HEK293 (cell line): ENCODE data around the gene DCDC1.

Source experiments
- CTCF ChIA-PET: fragments of 350-600 bp; formaldehyde crosslinking; extraction: SDS; loops from one replicate; lab custom pipeline; 2021; ENCODE audit warnings: antibody characterized with exemption; lab: Yijun Ruan, JAX
- POLR2A ChIA-PET: fragments of 300-600 bp; formaldehyde crosslinking; extraction: SDS; loops from one replicate; lab custom pipeline; 2020; ENCODE audit warnings: antibody characterized with exemption, inconsistent platforms; lab: Yijun Ruan, JAX
- H3K27ac ChIP-seq: fragments of 200-500 bp; sonication (Bioruptor generic); 2 replicates; pipeline ENCODE4 v1.5.1; 2014; ENCODE audit warnings: low read depth, low read length, control low read depth, inconsistent platforms; ENCODE audit errors: extremely low read depth
- H3K36me3 ChIP-seq, 2 experiments: fragments of 200-500 bp in 1 of 2; sonication (Bioruptor generic) in 1 of 2; 1 replicate in 1 of 2; 2 replicates in 1 of 2; pipeline ENCODE4 v1.5.1; 2014 to 2017; ENCODE audit warnings: inconsistent platforms in 2 of 2, low read length in 2 of 2; ENCODE audit not compliant: control insufficient read depth in 2 of 2, insufficient read depth in 1 of 2
- H3K4me1 ChIP-seq: fragments of 200-500 bp; sonication (Bioruptor generic); 2 replicates; pipeline ENCODE4 v1.5.1; 2014; ENCODE audit warnings: mild to moderate bottlenecking, low read length, inconsistent platforms; ENCODE audit not compliant: control insufficient read depth, insufficient read depth
- H3K4me3 ChIP-seq: 2 replicates; pipeline ENCODE4 v1.5.1; 2011; ENCODE audit warnings: low read depth, mild to moderate bottlenecking, control low read depth, low read length, moderate library complexity
- H3K9me3 ChIP-seq: fragments of 200-500 bp; sonication (Bioruptor generic); 2 replicates; pipeline ENCODE4 v1.5.1; 2014; ENCODE audit warnings: low read depth, low read length, inconsistent platforms; ENCODE audit not compliant: control insufficient read depth, insufficient read depth
- ATF2 ChIP-seq: fragments of 450-650 bp; formaldehyde crosslinking; IDR thresholded peaks from 2 replicates; pipeline ENCODE4 v1.5.1; 2016; ENCODE audit warnings: missing biosample characterization, missing genetic modification characterization, low read depth
- EGR2 ChIP-seq: fragments of 450-650 bp; formaldehyde crosslinking; IDR thresholded peaks from 2 replicates; pipeline ENCODE4 v1.5.1; 2016; ENCODE audit warnings: low read depth, missing biosample characterization, missing genetic modification characterization
- IKZF3 ChIP-seq: fragments of 450-650 bp; IDR thresholded peaks from 2 replicates; pipeline ENCODE4 v1.5.0; 2018; ENCODE audit warnings: missing biosample characterization, mild to moderate bottlenecking, missing genetic modification characterization, moderate library complexity
- PBX3 ChIP-seq: sonication (generic); formaldehyde crosslinking; IDR thresholded peaks from 2 replicates; pipeline ENCODE4 v1.8.1; 2022; ENCODE audit warnings: mild to moderate bottlenecking, moderate library complexity, missing genetic modification reagents
- TCF7L2 ChIP-seq: IDR thresholded peaks from 2 replicates; pipeline ENCODE4 v1.6.1; 2011; ENCODE audit warnings: low read depth, mild to moderate bottlenecking, inconsistent platforms, low read length, moderate library complexity, borderline replicate concordance
- ZBTB20 ChIP-seq: fragments of 450-650 bp; formaldehyde crosslinking; IDR thresholded peaks from 2 replicates; pipeline ENCODE4 v1.5.1; 2016; ENCODE audit warnings: missing biosample characterization, missing genetic modification characterization
- ZBTB21 ChIP-seq: fragments of 450-650 bp; formaldehyde crosslinking; IDR thresholded peaks from 2 replicates; pipeline ENCODE4 v1.5.1; 2017; ENCODE audit warnings: missing biosample characterization, missing genetic modification characterization
- ZBTB6 ChIP-seq: fragments of 450-650 bp; formaldehyde crosslinking; IDR thresholded peaks from 2 replicates; pipeline ENCODE4 v1.5.1; 2017; ENCODE audit warnings: missing biosample characterization, missing genetic modification characterization
- ZNF2 ChIP-seq: fragments of 450-650 bp; formaldehyde crosslinking; IDR thresholded peaks from 2 replicates; pipeline ENCODE4 v1.5.1; 2016; ENCODE audit warnings: missing biosample characterization, missing genetic modification characterization
- ZNF266 ChIP-seq: fragments of 450-650 bp; formaldehyde crosslinking; IDR thresholded peaks from 2 replicates; pipeline ENCODE4 v1.5.1; 2016; ENCODE audit warnings: missing biosample characterization, missing genetic modification characterization, low read depth
- ZNF292 ChIP-seq: fragments of 450-650 bp; formaldehyde crosslinking; IDR thresholded peaks from 2 replicates; pipeline ENCODE4 v1.5.1; 2016; ENCODE audit warnings: low read depth, missing biosample characterization, missing genetic modification characterization, borderline replicate concordance
- ZNF324 ChIP-seq: fragments of 450-650 bp; formaldehyde crosslinking; IDR thresholded peaks from 2 replicates; pipeline ENCODE4 v1.5.1; 2016; ENCODE audit warnings: missing biosample characterization, missing genetic modification characterization
- ZNF350 ChIP-seq: fragments of 450-650 bp; formaldehyde crosslinking; IDR thresholded peaks from 2 replicates; pipeline ENCODE4 v1.5.0; 2017; ENCODE audit warnings: missing biosample characterization, mild to moderate bottlenecking, missing genetic modification characterization
- ZNF626 ChIP-seq: fragments of 450-650 bp; sonication (Bioruptor Pico); formaldehyde crosslinking; IDR thresholded peaks from 2 replicates; pipeline ENCODE4 v1.5.1; 2018; ENCODE audit warnings: missing biosample characterization, missing genetic modification characterization, inconsistent platforms
- ZNF639 ChIP-seq: fragments of 450-650 bp; formaldehyde crosslinking; IDR thresholded peaks from 2 replicates; pipeline ENCODE4 v1.5.1; 2016; ENCODE audit warnings: missing biosample characterization, missing genetic modification characterization
- ZNF654 ChIP-seq: fragments of 450-650 bp; formaldehyde crosslinking; IDR thresholded peaks from 2 replicates; pipeline ENCODE4 v1.5.1; 2016; ENCODE audit warnings: low read depth, missing biosample characterization, missing genetic modification characterization
- ZNF768 ChIP-seq: fragments of 450-650 bp; formaldehyde crosslinking; IDR thresholded peaks from 2 replicates; pipeline ENCODE4 v1.5.1; 2018; ENCODE audit warnings: missing biosample characterization, mild to moderate bottlenecking, missing genetic modification characterization
- ZXDB ChIP-seq: fragments of 450-650 bp; formaldehyde crosslinking; IDR thresholded peaks from 2 replicates; pipeline ENCODE4 v1.5.1; 2016; ENCODE audit warnings: missing biosample characterization, missing genetic modification characterization

The DCDC1 gene

GRCh38 chr11:31351168-31351567, 18.4 kb downstream of the DCDC1 start:
- H3K27ac ChIP-seq, result no peak overlapping the region
- no peaks in the 10 kb centered on the region for H3K9me3 ChIP-seq
- TF ChIP-seq ZNF266 (tag by site-specific recombination) (no peak), ZNF654 (tag by site-specific recombination) (no peak), TCF7L2 (no peak), PBX3 (CRISPR knock-in tag) (no peak), ZBTB21 (no peak), ZNF324 (no peak), ZBTB6 (no peak), ATF2 (no peak), ZNF292 (tag by site-specific recombination) (no peak), ZNF2 (tag by site-specific recombination) (no peak), IKZF3 (no peak), ZNF768 (no peak), ZBTB20 (no peak)
- TF ChIP-seq, all 188 proteins: peak for 0
- ChIA-PET CTCF (interaction anchor here (1.9 kb wide), 1 partner anchor 11 kb away, joined by 7 read pairs; no protein-coding TSS in a partner anchor), POLR2A (no interaction called here)
- Histone ChIP-seq H3K4me3 (no peak overlapping the region), H3K36me3 (no peaks in the 10 kb centered on the region), H3K4me1 (no peaks in the 10 kb centered on the region)

- POLR2A ChIA-PET, result interaction anchor here (1.2 kb wide), 1 partner anchor 29 kb away, joined by 4 read pairs; the partner anchor contains the start of genes DCDC1 and DNAJC24
- H3K9me3 ChIP-seq, result no peaks in the 10 kb centered on the region
- CTCF ChIA-PET, result interaction anchor here (0.6 to 2.0 kb wide), 20 partner anchors 8 to 1428 kb away, joined by 3 to 9 read pairs (median 4); no protein-coding TSS in a partner anchor
- no peaks in the 10 kb centered on the region for H3K36me3 ChIP-seq
- no peak overlapping the region for H3K27ac ChIP-seq
- no peak for TF ChIP-seq ZNF350
- no peak for TF ChIP-seq ZNF626 (tag by site-specific recombination)
- no peak for TF ChIP-seq EGR2 (tag by site-specific recombination)
- TF ChIP-seq ZXDB (tag by site-specific recombination), result no peak
- TF ChIP-seq ZNF639, result no peak
- H3K4me1 ChIP-seq, result no peaks in the 10 kb centered on the region
- H3K4me3 ChIP-seq, result no peak overlapping the region
These were observed 28.5 kb downstream of the DCDC1 start for GRCh38 chr11:31340903-31341572.
